Measurements from ENCODE around the gene IGF2BP2. TPM values are rescaled to one million over a fixed set of nuclear protein-coding genes. Genes with fewer than 3 reads are reported as not detected.
"Not testable (repeated sequence)": the region's sequence is repeated elsewhere in the genome, so short reads cannot be mapped to it uniquely, and the experiment has no call there.

IGF2BP2 gene
- total RNA-seq, 1 donor from 2014 or later = 9.0 TPM

DNA sequence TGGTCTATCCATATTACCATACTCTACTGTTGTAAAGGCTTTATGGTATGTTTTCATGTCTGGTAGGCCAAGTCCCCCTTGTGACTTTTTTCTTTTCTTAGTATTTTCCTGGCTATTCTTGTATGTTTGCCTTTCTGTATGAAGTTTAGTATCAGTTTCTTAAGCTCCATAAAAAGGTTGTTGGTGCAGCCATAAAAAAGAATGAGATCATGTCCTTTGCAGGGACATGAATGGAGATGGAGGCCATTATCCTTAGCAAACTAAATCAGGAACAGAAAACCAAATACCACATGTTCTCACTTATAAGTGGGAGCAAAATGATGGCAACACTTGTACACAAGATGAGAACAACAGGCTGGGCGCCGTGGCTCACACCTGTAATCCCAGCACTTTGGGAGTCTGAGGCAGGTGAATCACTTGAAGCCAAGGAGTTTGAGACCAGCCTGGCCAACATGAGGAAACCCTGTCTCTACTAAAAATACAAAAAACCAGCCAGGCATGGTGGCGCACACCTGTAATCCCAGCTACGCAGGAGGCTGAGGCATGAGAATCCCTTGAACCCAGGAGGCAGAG is 13.7 kb upstream of the IGF2BP2 start:
- DNase-seq (ENCODE audit: low spot score) = not testable (repeated sequence)

DNA sequence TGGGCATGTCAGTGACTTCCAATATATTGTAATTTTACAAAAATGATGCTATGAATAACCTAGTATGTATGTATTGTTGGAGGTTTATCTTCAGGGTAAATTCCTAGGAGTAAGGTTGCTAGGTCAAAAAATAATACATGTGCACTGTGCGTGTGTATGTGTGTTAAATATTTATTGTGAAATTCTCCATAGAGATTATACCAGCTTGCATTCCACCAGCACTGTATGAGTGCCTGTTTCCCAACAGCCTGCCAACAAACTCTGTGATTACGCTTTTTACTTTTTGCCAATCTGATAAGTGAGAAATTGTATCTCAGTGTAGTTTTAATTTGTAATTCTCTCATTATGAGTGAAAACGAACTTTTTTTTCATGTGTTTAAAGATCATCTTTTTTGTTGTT is 12.6 kb upstream of the IGF2BP2 start:
- DNase-seq (ENCODE audit: low spot score) = no peak

DNA sequence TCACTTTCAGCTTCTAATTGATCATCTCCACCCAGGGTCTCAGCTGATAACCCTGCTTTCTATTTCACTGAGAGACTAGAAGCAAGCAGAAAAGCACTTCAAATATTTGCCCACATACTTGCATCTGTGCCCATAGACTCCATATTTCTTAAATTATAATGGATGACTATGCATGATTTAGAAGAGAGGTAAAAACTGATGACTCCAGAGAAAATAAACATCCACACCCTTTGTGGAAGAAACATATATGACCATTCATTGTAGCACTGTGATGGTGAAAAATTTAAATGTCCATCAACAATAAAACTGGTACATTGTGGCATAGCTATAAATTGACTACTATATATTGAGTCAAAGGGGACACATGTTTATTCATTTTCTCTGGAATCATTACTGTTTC is 7.1 kb upstream of the IGF2BP2 start:
- DNase-seq (ENCODE audit: low spot score) = no peak

DNA sequence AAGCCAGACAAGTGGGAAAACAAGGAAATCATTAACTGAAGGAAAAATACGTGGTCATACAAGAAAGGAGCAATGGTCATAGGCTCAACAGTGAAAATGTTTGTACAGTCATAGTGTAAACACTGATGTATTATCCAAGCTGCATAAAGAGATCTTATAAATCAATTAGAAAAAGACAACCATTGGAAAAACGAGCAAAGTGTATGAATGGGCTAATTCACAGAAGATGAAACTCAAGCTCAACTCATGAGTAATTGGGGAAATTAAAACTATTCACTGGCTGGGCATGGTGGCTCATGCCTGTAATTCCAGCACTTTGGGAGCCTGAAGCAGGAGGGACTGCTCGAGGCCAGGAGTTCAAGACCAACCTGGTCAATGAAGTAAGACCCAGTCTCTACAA is 6.4 kb upstream of the IGF2BP2 start:
- DNase-seq (ENCODE audit: low spot score) = no peak

DNA sequence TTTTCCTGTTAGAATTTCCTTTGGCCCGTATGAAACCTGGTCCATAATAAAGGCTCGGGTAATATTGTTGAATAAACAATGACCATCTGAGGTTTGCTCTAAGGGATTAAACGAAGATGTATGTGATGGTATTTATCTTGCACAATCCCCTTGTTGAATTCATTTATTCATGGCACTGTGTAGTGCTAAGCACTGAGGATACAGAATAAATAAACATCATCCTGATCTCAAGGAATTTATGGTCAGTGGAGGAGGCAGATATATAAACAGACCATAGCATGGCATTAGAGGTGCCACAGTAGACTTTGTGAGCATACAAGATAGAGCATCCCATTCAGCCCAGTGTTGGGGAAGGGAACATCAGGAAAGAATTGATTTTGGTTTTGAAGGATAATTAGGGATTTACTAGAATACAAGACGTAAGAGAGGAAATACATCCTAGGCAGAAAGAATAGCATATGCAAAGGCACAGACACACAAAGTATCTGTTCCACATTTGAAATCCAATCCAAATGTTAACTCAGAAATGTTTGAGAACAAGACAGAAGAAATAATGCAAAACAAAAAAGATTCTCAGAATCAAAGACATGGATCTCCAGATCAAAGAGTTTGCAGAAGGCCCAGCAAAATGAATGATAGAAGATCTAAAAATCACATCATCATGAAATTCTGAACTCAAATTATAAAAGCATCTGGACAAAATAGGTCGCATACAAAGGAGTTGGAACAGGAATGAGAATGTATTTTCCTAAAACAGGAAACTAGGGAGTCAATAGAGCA is 5.4 kb upstream of the IGF2BP2 start:
- no peak for DNase-seq (ENCODE audit: low spot score)

DNA sequence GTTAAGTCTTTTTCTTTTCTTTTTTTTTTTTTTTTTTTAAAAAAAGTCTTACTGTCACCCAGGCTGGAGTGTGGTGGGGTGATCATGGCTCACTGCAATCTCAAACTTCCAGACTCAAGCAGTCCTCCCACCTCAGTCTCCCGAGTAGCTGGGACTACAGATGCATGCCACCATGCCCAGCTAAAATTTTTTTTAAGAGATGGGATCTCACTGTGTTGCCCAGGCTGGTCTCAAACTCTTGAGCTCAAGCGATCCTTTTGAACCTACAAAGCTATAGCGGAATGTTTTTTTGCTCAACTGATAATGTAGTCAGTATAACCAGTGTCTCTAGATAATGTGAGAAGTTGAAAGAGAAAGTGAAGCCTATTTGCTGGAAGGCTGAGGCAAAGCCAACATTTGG is 3.9 kb upstream of the IGF2BP2 start:
- DNase-seq (ENCODE audit: low spot score) = no peak

DNA sequence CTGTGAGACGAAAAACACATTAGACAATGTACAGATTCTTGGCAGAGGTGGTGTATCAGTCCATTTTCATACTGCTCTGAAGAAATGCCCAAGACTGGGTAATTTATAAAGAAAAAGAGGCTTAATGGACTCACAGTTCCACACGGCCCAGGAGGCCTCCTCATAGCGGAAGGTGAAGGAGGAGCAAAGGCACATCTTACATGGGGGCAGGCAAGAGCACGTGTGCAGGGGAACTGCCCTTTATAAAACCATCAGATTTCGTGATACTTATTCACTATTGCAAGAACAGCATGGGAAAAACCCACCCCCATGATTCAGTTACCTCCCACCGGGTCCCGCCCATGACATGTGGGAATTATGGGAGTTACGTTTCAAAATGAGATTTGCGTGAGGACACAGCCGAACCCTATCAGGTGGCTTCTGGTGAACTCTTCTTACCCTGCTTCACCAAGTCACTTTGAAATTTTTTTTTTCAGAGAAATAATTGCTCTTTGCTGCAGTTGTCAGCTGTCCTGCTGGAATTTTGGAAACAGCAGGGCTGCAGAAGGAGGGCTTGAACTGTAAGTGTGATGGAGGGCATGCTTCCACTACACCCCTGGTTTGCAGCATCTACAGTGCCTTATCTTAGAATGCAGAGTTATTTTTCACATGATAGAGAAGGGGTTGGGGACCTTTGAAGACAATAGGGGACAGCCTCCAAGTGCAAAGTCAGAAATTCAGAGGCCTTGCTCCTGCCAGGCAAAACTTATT is 2.9 kb upstream of the IGF2BP2 start:
- no peak for DNase-seq (ENCODE audit: low spot score)

DNA sequence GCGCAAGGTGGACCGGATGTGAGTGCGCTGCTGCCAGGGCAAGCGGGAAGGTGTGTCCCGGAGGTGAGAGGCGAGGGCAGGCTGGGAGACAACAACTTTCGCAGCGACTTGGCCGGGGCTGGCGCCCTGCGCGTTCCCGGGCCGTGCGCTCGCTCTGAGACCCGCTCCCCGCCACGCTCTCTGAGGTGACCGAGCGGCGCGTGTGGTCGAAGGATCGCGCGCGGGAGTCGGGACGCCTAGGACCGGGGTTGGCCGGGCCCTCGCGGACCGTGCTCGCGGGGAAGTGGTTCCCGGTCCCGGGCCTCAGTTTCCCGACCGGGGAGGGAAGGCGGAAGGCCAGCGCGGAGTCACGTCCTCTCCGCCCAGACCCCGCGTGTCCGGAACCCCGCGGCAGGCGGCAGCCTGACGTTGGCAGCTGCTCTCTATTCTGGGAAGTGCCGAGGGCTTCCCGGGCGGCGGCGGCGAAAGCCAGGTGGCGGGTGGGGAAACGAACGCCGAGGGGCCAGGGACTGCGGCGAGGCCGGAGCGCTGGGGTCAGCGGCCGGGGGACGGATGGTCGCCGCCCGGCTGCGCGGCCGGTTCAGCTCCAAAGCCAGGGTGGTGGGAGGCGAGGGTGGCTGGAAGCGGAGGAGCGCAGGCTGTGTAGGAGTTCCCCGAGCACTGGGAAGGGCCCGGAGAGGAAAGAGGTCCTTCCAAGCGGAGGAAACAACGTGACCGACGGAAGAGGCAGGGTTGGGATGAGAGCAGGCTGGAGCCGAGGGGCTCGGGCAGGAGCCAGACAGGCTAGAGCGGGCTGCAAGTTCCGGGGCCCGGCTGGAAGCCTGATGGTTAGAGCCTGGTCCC is 1.0 kb upstream of the IGF2BP2 start:
- no peak for DNase-seq (ENCODE audit: low spot score)

DNA sequence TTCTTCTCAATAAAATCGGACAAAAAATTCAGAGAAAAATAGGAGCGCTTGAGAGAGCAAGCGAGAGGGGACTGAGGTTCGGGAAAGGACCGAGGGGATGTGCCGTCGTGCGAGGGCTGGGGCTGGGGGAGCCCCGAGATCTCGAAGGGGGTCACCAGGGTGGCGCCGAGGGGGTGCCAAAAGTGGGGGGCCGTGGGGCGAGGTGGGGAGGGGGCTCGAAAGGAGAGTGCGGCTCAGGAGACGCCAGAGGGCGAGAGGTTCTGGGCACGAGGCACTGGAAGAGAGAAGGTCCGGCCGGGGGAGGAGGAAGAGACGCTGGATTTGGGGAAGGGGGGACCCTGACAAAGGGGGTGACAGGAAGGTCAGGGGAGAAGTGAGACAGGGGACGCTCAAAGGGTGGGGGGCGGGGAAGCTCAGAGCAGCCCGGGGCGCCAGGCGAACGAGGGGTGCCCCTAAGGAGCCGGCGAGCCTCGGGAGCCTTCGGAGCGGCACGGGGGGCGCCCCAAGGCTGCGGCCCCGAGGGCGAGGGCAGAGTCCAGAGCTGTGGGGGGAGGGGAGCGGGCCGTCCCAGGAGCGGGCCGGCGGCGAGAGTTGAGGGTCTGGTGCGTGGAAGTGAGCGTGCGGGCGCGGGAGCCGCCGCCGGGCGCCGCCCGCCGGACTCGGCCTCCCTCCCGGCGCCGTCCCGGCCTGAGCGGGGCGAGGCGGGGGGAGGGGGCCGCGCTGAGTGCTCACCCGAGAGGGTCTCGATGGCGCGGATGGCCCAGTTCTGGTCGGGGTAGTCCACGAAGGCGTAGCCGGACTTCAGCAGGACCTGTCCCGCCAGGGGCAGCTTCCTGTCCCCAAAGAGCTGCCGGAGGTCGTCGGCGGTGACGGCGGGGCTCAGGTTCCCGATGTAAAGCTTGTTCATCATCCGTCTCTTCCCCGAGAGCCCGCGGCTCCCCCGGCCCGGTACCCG is 514 bp downstream of the IGF2BP2 start:
- no peak for DNase-seq (ENCODE audit: low spot score)

DNA sequence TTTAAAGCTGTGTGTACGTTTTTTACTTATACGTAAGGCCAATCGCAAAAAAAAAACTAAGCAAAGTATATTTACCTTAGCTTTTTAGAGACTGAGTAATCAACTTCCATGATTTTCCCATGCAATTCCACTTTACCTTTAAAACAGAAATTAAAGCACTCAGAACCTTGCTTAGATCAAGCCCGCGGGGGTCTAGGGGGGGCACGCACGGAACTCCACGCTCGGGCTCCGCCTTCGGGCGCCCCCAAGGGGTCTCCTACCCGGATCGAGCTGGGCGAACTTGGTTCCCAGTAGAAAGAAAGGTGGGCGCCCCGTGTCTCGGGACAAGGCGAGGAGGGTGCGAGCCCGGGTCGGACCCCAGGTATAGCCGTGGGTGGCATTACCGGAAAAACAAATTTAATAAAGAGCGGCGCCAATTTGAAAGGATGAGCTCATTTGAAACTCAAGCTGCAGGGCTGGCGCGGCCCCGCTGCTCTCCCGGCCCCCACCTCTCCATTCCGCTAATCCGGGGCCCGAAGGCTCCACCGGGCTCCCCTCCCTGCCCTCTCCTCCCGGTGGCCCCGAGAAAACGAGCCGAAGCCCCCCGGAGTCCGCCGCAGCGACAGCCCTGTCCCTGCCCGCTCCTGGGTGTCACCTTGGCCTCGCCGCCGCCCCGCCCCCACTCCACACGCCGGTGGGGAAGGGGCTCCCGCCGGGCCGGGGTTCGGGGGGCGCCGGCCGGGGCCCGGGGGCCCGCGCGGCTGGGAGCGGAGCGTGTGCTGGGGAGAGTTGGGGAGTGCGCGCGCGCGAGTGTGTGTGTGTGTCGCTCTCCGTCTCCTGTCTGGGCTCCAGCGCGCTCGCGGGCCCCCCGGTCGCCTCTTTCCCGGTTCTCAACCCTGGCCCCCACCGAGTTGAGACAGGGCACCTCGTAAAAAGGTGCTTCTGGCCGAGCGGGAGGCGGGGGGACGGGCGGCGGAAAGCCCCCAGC is 1.5 kb downstream of the IGF2BP2 start:
- DNase-seq (ENCODE audit: low spot score) = no peak

DNA sequence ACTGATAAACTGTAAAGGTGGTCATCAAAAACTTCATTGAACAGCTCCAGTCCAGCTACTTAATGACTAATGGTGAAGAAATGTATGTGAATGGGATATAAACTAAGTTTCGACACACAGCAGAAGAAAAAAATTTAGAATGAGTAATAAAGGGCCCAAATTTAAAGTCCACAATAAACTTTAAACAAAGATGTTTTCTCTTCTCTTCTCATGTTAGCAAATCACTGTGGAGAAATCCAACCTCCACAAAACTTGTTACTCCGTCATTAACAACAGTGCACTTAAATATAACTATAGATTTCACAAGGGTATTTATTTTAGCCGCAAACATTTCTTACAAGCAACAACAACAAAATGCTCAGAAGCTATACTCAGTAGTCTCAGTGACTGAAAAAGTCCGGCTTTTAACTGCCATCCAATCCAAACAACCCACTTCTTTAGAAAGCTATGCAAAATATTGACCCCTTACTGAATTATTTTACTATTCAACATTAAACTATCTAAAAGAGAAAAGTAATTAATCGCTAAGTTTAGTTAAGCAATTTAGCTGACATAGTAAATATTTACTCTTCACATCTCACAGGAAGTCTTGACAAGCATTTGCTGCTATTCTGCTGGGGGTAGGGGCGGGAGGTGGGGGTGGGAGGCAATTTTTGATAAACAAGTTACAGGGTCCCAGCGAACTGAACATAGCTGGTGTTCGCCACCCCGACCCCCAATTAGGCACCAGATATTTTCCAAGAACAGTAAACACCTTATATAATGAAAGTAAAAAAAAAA is 2.4 kb downstream of the IGF2BP2 start:
- DNase-seq (ENCODE audit: low spot score) = no peak

DNA sequence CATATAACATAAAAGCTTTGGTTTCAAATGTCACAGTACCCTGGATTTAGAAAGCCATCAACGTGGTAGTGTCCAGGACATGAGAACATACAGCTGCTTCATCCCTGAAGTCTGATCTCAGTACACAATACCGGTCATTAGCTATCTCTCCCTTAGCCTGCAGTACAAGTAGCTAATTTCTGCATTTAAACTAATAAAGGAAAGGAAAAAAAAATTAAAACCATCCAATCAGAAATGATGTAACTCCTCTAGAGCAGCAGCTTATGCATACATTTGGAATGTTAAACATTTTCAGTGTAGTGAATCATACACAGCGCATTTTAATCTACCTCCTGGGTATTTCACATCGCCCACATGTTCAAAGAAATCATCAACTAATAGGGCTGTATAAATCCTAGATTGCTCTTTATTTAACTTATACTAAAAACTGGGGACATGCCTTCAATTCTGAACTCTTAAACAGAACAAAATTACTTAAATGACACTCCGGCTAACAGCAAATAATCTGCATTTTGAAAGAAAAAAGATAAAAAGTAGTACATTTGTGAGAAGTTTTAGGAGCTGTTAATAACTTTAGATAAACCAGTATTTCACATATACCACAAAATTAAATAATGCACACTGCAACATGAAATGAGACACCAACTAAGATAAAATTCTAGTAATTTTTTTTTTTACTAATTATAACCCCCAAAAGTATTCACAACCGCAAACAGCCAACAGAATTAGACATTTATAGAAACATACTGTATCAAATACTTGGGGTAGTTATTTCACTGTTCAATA is 3.7 kb downstream of the IGF2BP2 start:
- DNase-seq (ENCODE audit: low spot score) = no peak

DNA sequence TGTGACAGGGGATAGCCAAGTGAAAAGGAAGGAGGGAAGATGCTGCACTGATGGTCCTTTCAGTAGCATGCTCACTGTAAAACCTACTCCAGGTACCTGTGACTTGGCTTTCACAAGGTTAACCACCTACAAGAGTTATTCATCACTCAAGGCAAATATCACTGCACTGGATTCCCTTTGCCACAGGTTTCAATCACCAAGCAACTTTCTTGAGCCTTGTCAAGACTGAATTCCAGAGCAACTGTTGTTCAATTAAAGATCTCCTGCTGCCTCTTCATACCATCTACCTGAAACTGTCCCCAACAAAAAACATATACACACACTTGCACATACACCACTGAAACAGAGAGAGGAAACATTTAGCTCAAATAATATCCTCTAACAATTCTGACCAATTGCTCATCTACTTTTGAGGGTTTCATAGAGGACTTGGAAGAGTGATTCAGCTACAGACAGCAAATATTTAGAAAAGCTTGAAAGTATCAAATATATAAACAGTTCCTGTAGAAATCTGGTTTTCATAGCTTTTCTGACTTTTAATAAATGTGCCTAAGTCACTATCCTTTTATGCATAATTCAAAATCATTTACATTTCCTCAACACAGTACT is 6.5 kb downstream of the IGF2BP2 start:
- DNase-seq (ENCODE audit: low spot score) = no peak

DNA sequence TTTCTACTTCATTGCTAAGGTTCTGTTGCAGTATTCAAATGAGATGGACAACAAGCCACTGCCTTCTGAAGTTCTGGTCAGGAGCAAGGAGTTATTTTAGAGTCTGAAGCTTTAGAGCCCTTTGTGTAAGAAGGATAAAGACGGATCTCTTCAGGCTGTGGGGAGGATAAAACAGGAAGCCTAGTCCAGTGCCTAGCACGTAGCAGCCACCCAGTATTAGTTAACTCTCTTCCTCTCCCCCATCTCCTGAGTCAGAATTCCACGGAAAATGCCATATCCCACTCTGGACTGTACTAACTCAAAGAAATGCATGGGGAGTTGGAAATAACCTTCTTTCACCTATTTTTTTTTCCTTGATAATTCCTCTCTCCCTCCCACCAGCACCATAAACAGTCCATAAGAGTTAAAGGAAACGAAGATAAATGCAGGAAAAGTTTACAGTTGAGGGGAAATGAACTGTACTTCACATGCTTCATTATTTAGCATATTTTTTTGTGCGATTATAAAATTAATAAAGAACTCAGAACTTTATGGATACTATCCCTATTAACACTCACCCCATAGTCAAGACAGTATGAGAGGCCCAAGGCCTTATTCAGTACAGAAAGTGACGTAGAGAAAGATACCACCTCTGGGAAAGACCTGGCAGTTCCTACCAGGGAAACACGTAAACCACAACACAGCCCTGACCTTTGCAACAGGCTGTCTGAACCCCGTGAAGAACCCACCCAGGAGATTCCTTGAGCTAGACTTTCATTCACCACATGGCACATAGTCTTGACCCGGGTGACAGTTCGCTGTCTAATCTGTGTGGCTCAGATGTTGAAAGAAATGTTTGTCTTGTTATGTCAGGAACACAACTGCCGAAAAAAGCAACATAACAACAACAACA is 9.2 kb downstream of the IGF2BP2 start:
- DNase-seq (ENCODE audit: low spot score) = no peak

DNA sequence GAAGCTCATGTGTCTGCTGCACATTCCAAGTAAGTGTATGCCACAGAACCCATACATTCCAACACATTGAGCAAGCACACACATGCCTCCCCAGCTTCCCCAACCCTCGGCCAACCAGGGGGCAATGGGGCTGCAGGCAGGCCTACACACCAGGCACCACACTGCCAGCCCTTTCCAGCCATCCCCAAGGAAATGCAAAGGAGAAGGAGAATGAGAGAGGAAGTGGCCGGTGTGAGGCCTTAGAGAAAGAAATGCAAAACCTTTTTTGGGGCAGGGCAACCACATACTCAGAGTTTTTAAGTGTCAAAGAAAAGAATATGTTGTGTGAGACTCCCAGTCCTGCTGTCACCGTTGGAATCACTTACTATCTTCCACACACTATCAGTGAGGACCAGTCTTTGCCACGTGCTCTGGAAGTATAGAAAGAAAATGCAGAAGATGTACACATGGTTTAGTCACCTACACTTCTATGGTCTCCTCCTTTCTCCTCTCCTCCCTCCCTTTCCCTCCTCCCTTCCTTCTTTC is 11.1 kb downstream of the IGF2BP2 start:
- DNase-seq (ENCODE audit: low spot score) = no peak

DNA sequence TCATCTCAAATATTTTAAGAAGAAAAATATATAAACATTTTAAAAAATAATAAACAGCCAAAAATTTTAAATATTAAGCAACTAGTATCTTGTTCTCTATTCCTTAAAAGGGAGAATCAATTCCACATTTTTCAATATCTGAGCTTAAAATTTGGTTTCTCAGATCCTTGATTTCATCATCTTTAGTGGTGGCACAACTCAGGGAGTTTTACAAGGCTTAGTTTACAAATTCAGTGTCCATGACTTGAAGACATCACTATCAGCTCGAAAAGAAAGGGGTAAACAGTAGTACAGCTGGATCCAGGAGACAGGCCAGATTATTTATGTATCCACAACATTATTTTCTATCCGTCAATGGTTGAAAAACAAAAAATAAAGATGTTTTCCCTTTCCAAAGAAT is 11.6 kb downstream of the IGF2BP2 start:
- no peak for DNase-seq (ENCODE audit: low spot score)

Data from mesenteric fat pad (tissue), 1 donor.